Measurements from ENCODE around the gene SEC16A.

SEC16A gene

GRCh38 chr9:136515276-136515675, 32.4 kb upstream of the SEC16A start:
- TF ChIP-seq FOXP2 (optimal IDR thresholded peaks at IDR 0.05; ENCODE audit: borderline replicate concordance, extremely low read depth, extremely low read length, insufficient read depth) (no peak), REST (IDR thresholded peaks at IDR 0.05; ENCODE audit: insufficient read depth in 1 of 2, low read depth in 2 of 2, low read length in 2 of 2) (no peak), SIN3A (IDR thresholded peaks at IDR 0.05; ENCODE audit: borderline replicate concordance, insufficient read depth, low read length) (no peak), POLR2AphosphoS5 (IDR thresholded peaks at IDR 0.05; ENCODE audit: low read depth, low read length) (no peak), TAF1 (IDR thresholded peaks at IDR 0.05; ENCODE audit: borderline replicate concordance, insufficient read depth, low read length) (no peak)

GRCh38 chr9:136514022-136514714, 31.3 kb upstream of the SEC16A start:
- TF ChIP-seq TAF1 (IDR thresholded peaks at IDR 0.05; ENCODE audit: borderline replicate concordance, insufficient read depth, low read length) (no peak), SIN3A (IDR thresholded peaks at IDR 0.05; ENCODE audit: borderline replicate concordance, insufficient read depth, low read length) (no peak), POLR2AphosphoS5 (IDR thresholded peaks at IDR 0.05; ENCODE audit: low read depth, low read length) (no peak), FOXP2 (optimal IDR thresholded peaks at IDR 0.05; ENCODE audit: borderline replicate concordance, extremely low read depth, extremely low read length, insufficient read depth) (no peak), REST (IDR thresholded peaks at IDR 0.05; ENCODE audit: insufficient read depth in 1 of 2, low read depth in 2 of 2, low read length in 2 of 2) (no peak)

- TF ChIP-seq SIN3A (IDR thresholded peaks at IDR 0.05; ENCODE audit: borderline replicate concordance, insufficient read depth, low read length) (no peak), TAF1 (IDR thresholded peaks at IDR 0.05; ENCODE audit: borderline replicate concordance, insufficient read depth, low read length) (no peak), POLR2AphosphoS5 (IDR thresholded peaks at IDR 0.05; ENCODE audit: low read depth, low read length) (no peak), FOXP2 (optimal IDR thresholded peaks at IDR 0.05; ENCODE audit: borderline replicate concordance, extremely low read depth, extremely low read length, insufficient read depth) (no peak), REST (IDR thresholded peaks at IDR 0.05; ENCODE audit: insufficient read depth in 1 of 2, low read depth in 2 of 2, low read length in 2 of 2) (no peak)
Observed at GRCh38 chr9:136513191-136513590, 30.4 kb upstream of the SEC16A start.

GRCh38 chr9:136512651-136513071, 29.8 kb upstream of the SEC16A start:
- no peak for TF ChIP-seq TAF1 (IDR thresholded peaks at IDR 0.05; ENCODE audit: borderline replicate concordance, insufficient read depth, low read length)
- TF ChIP-seq REST (IDR thresholded peaks at IDR 0.05; ENCODE audit: insufficient read depth in 1 of 2, low read depth in 2 of 2, low read length in 2 of 2), result no peak
- no peak for TF ChIP-seq POLR2AphosphoS5 (IDR thresholded peaks at IDR 0.05; ENCODE audit: low read depth, low read length)
- TF ChIP-seq SIN3A (IDR thresholded peaks at IDR 0.05; ENCODE audit: borderline replicate concordance, insufficient read depth, low read length), result no peak
- TF ChIP-seq FOXP2 (optimal IDR thresholded peaks at IDR 0.05; ENCODE audit: borderline replicate concordance, extremely low read depth, extremely low read length, insufficient read depth), result no peak

Data from PFSK-1 (cell line).